HG03575 (cell line): ENCODE results near the gene SMIM36.
"Not testable (repeated sequence)": the region's sequence is repeated elsewhere in the genome, so short reads cannot be mapped to it uniquely, and the experiment has no call there.

Experiments used
- ATAC-seq: cut with Tn5 transposase; IDR thresholded peaks from one replicate; pipeline ENCODE4 v1.9.1; 2021; ENCODE audit not compliant: unreplicated experiment, insufficient number of reproducible peaks, low FRiP score; ENCODE audit errors: extremely low read depth

SMIM36 gene

GRCh38 chr17:55420776-55421178 lies 90.5 kb downstream of the SMIM36 start:
- ATAC-seq, result no peak

DNA sequence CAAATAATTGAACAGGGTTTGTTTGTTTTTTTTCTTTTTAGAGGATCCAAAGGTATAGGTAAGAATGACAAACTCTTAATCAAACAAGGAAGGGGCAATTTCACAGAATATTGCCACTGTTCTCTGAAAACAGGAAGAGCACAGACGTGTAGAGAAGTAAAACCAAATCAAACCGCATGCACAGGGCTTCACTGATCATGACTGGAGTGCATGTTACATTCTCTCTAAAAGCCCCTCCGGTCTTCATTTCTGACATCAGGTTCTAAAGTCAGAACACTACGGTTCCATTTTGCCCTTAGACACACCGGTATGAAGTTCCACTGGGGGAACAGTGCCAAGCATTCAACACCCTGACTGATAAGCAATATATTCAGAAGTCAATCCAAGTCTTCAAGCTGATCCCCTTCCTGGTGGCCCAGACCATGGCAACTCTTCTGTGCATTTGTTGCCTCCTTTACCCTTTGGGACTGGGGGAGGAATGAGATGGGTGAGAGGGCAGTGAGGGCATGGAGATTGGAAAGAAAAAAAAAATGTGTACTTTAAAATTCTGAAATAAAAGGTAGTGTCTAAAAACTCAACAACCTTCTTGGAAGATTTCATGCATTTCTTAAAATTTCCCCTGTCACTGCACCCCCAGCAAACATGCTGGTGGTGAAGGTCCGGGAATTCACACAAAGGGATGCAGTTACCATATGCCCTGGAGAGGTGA lies 91.0 kb downstream of the SMIM36 start:
- ATAC-seq, result peak; percentile 25

- ATAC-seq, result no peak
Measured at GRCh38 chr17:55418369-55419268, 92.6 kb downstream of the SMIM36 start.

DNA sequence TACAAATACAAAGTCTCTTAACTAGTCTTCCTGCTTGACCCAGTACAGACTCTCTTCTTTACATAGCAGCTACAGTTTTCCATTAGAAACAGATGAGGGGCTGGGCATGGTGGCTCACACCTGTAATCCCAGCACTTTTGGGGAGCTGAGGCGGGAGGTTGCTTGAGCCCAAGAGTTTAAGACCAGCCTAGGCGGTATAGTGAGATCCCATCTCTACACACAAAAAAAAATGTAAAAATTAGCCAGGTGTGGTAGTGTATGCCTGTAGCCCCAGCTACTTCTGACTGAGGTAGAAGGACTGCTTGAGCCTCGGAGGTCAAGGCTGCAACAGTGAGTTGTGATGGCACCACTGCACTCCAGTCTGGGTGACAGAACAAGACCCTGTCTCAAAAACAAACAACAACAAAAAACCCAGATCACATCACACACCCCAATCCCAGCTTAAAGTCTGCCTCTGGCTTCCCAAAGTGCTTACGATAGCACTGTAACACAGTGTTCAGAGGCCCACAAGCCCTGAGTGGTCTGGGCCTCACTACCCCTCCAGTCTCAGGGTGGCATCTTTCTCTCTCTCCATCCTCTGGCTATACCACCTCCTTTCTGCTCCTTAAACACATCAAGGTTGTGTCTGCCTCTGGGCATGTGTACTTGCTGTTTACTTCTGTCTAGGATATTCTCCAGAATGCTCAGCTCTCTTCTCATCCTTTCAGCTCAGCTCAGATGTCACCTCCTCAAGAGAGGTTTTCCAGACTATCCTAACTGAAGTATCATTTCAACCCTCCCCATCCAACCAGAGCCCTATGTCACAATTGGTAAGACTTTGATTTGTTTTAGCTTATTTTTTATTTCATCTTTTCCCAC lies 93.6 kb downstream of the SMIM36 start:
- ATAC-seq, result no peak

DNA sequence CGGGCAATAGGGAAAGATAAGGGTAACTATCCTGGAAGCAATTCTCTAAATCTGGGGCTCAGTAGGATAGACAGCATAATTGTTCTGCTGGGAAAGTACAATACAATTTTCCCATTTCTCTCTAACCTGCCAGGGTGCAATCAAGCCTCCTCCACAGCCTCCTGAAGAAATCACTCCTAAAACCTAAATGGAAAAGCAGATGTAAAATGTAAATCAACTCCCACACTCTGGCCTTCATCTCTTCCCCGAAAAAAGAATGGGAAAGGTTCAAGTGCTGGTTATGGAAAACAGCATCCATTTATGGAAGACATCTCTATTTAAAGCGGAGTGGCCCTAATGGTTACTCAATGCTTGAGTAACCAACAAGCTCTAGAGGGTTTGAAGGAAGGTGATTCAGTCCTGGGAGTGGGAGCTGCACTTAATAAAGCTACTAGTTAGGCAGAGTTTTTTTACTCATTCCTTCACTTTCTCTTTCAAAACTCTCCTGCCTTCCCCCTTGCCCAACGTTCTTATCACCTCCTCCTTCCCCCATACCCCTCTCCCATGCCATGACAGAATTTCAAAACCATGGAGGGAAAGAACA lies 94.7 kb downstream of the SMIM36 start:
- ATAC-seq, result no peak

- no peak for ATAC-seq
Measured at GRCh38 chr17:55416000-55416399, 95.3 kb downstream of the SMIM36 start.

GRCh38 chr17:55414983-55415382 lies 96.3 kb downstream of the SMIM36 start:
- ATAC-seq, result no peak

DNA sequence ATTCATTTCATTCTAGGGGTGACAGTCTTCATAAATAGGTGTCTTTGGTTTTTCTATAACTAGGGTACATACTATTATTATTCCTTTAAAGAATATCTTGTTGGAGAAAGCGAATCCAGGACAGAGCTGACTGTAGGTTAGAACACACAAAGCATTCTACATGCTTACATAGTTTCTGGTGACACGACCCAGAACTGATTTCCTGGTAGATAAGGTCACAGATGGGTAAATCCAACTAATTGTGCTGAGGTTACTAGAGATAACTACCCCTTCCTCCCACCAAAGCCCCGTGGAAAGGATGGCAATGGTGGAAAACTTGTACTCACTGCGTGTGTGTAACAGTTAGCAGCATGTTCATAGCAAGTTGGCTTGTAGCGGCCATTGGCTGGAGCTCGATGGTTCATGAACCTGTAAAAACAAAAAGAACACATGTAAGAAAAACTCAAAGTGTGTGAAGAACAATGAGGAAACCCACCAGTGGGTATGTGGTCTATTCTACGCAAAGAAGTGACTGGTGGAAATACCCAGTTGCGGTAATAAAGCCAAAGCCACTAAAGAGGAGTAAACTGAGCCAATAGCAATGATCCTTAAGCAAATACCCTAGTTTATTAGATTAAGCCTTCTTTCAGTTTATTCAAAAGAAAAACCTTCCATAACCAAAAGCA lies 97.3 kb downstream of the SMIM36 start:
- ATAC-seq, result no peak

DNA sequence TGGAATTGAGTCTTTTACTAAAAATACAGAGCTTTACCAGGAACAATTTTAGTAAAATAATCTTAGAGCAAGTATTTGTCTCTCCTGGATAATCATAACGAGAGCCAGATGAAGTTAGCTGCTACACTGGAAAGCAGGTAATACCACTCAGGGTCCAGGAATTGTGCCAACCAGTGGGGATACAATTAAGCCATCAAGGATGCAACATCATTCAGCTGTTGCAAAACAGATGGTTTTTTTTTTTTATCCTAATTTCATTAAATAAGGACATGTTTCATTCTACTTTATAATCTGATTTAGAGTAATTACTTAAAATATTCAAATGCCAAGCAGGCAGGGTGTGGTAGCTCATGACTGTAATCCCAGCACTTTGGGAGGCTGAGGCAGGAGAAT lies 99.8 kb downstream of the SMIM36 start:
- ATAC-seq, result no peak

GRCh38 chr17:55410722-55411462 lies 100.4 kb downstream of the SMIM36 start:
- no peak for ATAC-seq

- ATAC-seq, result no peak
Measured at GRCh38 chr17:55409030-55409800, 102.0 kb downstream of the SMIM36 start.

DNA sequence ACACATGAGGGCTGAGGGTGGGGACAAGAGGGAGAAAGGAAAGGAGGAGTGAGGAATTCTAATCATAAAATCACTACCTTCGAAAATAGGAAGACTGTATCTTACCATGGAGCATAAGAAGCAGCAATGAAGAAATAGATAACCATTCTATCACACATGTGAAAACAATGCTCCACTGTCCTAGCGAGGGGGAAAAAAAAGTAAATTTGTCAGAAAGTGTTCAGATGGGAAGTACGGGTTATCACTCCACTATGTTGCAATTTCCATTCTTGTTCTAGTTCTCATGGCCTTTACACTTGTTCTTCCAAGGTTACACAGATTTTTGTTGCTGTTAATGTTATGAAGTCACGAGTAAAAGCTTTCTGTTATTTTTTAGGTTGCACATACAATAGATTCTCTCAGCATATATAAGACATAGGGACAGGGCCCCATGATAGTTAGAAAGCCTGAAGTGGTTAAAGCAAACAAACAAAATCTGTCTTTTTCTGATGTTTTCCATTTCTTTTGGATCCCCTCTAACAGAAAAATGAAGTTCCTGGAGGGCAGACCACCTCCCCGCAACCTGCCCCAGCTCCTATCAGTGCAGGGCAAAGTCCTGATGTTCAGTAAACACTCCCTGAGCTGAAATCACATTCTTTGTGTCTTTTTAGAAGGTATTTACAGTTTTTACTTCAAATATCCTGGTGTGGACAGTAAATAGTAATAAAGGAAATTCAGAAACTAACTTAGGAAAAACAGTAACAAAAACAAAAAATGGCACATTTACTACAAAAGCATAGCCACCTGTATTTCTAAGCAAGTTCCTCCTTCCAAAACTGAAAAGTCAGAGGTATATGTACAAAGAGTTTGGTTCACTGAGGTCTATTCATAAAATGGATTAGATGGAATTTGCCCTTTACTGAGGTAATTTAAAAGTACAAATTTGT lies 103.3 kb downstream of the SMIM36 start:
- no peak for ATAC-seq

DNA sequence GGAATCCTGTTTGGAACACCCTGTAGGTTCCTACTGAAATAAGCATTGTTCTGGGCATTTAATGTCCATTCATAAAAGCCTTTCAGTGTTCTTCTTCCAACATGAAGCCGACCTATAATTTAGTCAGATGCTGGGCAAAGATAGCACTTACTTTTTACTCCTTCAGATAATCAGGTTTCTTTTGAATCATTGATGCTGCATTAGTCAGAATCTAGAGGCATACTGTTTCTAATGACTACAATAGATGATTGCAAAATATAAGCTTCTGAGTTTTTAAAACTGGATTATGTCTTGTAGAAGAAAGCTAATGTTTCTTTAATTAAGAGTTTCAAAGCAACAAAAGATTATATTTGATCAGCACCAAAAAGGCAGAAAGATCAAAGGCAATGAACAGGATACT lies 105.7 kb downstream of the SMIM36 start:
- ATAC-seq, result no peak

DNA sequence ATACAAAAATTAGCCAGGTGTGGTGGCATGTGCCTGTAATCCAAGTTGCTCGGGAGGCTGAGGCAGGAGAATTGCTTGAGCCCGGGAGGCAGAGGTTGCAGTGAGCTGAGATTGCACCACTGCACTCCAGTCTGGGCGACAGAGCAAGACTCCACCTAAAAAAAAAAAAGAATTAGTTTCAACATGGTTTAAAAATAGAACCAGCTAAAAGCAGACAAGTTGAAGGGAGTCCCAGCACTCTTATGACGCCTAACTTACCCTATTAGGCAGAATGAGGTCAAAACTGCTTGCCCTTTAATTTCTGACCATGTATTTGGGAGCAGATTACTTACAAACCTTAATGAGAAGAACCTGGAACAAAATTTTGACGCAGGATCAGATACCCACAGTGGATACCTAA lies 107.1 kb downstream of the SMIM36 start:
- not testable (repeated sequence) for ATAC-seq

- ATAC-seq, result no peak
Measured at GRCh38 chr17:55402374-55402773, 108.9 kb downstream of the SMIM36 start.
